Upper lobe of left lung (tissue), 6 donors: ENCODE results near the gene ANK3. TPM values are rescaled to one million over a fixed set of nuclear protein-coding genes. Genes with fewer than 3 reads are reported as not detected.

ENCODE experiments used
- ATAC-seq, 2 donors: fragments of 200-7000 bp; cut with Tn5 transposase; one replicate each; pipeline ENCODE4 v1.9.1; 2022; ENCODE audit warnings: mild to moderate bottlenecking in 2 of 2, moderate library complexity in 2 of 2; ENCODE audit not compliant: low FRiP score in 2 of 2
- DNase-seq, 2 donors: peaks; one replicate each; pipeline ENCODE4 v3.0.0-alpha.2; 2019 to 2020
- H3K27ac ChIP-seq, 4 donors: fragments of 200-600 bp; sonication (generic); one replicate each; pipeline ENCODE4 v1.5.1; 2016 to 2019
- H3K27me3 ChIP-seq, 4 donors: fragments of 200-600 bp; sonication (generic); one replicate each; pipeline ENCODE4 v1.5.1; 2017 to 2019
- H3K36me3 ChIP-seq, 4 donors: fragments of 200-600 bp; sonication (generic); one replicate each; pipeline ENCODE4 v1.5.1; 2016 to 2019
- H3K4me1 ChIP-seq, 4 donors: fragments of 200-600 bp; sonication (generic); one replicate each; pipeline ENCODE4 v1.5.1; 2018 to 2019
- H3K4me3 ChIP-seq, 4 donors: fragments of 200-600 bp; sonication (generic); one replicate each; pipeline ENCODE4 v1.5.1; 2017 to 2019; ENCODE audit warnings: mild to moderate bottlenecking in 2 of 4, moderate library complexity in 1 of 4
- H3K9me3 ChIP-seq, 4 donors: fragments of 200-600 bp; sonication (generic); one replicate each; pipeline ENCODE4 v1.5.1; 2018 to 2019
- CTCF ChIP-seq, 6 experiments: fragments of 450-650 bp in 4 of 6; fragments of 200-600 bp in 2 of 6; sonication (generic) in 2 of 6; IDR thresholded peaks; one replicate each; pipeline ENCODE4 v1.5.1; 2016 to 2019; ENCODE audit warnings: antibody characterized with exemption in 6 of 6
- EP300 ChIP-seq, 4 donors: sonication (generic); formaldehyde crosslinking; IDR thresholded peaks; one replicate each; pipeline ENCODE4 v1.5.1; 2017; ENCODE audit warnings: antibody characterized with exemption in 4 of 4, control low read depth in 2 of 4
- POLR2A ChIP-seq, 4 donors: fragments of 450-650 bp; IDR thresholded peaks; one replicate each; pipeline ENCODE4 v1.5.1; 2016 to 2017; ENCODE audit warnings: antibody characterized with exemption in 4 of 4, mild to moderate bottlenecking in 2 of 4
- POLR2AphosphoS5 ChIP-seq, 2 donors: sonication (generic); formaldehyde crosslinking; IDR thresholded peaks; one replicate each; pipeline ENCODE4 v1.5.1; 2017; ENCODE audit warnings: antibody characterized with exemption in 2 of 2
- WGBS, 2 donors: methylation state at CpG; one replicate each; pipeline ENCODE4 v1.1.5; 2017 to 2018; 5-methylcytosine and 5-hydroxymethylcytosine counted together
- total RNA-seq, 6 donors: library from RNA; depleted of rRNA in 4 of 6; stranded (reverse); fragments of >200 nt in 4 of 6; gene quantifications; one replicate each; pipeline versions ENCODE4 v1.1.0 to v1.2.1, GENCODE V29; 2016 to 2021
- donor health status: DM: no; HTN: no; CAD: no; lungs with moderate emphysema.
- donor health status: DM: no; HTN: yes; CAD: no; lungs with severe emphysema.

The ANK3 gene
- total RNA-seq, 6 donors from 2014 or later, result 43.9 to 193 (median 98.5) TPM

DNA sequence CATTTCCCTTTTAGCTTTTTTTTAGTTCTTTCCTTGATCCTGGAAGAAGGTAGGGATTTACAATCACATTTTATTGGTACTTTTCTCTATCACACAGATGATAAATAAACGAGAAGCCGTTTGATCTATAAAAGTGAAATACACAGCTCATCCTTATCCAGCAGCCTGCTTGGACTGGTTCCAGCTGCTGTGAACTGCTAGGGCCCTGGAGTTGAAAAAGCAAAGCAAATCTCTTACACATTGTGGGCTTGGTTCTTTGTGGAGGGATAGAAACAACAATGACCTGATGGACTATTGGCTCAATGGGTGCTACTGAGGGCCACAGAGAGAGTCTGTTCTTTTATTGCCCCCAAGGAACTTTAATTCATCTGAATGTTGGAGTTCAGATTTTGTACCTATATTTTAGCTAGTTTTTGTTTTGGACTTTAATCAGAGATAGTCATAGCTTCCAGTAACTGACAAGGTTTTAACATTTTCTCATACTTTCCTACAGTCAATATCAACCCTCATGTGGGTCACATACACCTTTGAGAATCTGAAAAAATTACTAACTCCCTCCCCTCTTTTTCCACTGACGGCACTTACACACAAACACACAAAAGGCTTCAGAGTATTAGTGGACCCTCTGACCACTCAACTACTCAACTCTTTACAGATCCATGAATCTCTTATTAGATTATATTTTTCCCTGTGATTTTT, 391.7 kb downstream of the ANK3 start:
- no peak for ATAC-seq
- H3K27me3 ChIP-seq, result no peaks in the 10 kb centered on the region
- no peak for DNase-seq
- no peaks in the 10 kb centered on the region for H3K36me3 ChIP-seq
- H3K4me3 ChIP-seq, result no peak overlapping the region
- H3K27ac ChIP-seq, result no peak overlapping the region
- 80% methylated on average over 3 of the region's 3 CpGs for WGBS, 2 donors
- no peaks in the 10 kb centered on the region for H3K4me1 ChIP-seq
- H3K9me3 ChIP-seq, result no peaks in the 10 kb centered on the region
- TF ChIP-seq POLR2A (IDR thresholded peaks at IDR 0.05) (no peak), CTCF (IDR thresholded peaks at IDR 0.05) (no peak), EP300 (IDR thresholded peaks at IDR 0.05) (no peak), POLR2AphosphoS5 (IDR thresholded peaks at IDR 0.05) (no peak)

DNA sequence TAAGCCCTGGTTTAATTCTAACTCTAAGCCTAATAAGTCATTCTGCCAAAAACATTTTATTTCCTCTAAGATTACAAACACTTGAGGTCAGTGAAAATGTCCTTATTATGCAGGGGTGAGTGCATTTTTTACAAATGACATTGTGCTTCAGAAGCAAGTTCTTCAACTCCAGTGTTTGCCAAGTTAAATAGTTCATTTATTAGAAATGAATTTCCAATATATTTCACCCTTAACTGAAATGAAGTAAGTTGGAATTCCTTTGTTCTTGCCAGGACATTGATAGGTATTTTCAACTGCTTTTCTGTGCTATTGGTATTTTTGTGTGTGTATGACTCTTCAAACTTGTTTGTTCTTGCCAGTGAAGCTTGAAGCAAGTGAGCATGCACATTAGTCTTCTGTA, 393.8 kb downstream of the ANK3 start:
- no peaks in the 10 kb centered on the region for H3K9me3 ChIP-seq
- H3K4me3 ChIP-seq, result no peak overlapping the region
- peaks cover 0 to 8% (median 3%) of the 10 kb centered on the region in 4 donors for H3K4me1 ChIP-seq
- ATAC-seq (peak in 1 of 2 donors; percentile 49), DNase-seq (no peak)
- peak overlapping the region in 3 of 4 donors; percentile 42 to 57 (median 57) for H3K27ac ChIP-seq
- H3K27me3 ChIP-seq, result no peaks in the 10 kb centered on the region
- H3K36me3 ChIP-seq, result no peaks in the 10 kb centered on the region
- peak in 1 of 4 donors; percentile 38 for TF ChIP-seq EP300 (IDR thresholded peaks at IDR 0.05)
- TF ChIP-seq POLR2AphosphoS5 (IDR thresholded peaks at IDR 0.05), result peak in 1 of 2 donors; percentile 10
- no peak for TF ChIP-seq POLR2A (IDR thresholded peaks at IDR 0.05)
- TF ChIP-seq CTCF (IDR thresholded peaks at IDR 0.05), result no peak

DNA sequence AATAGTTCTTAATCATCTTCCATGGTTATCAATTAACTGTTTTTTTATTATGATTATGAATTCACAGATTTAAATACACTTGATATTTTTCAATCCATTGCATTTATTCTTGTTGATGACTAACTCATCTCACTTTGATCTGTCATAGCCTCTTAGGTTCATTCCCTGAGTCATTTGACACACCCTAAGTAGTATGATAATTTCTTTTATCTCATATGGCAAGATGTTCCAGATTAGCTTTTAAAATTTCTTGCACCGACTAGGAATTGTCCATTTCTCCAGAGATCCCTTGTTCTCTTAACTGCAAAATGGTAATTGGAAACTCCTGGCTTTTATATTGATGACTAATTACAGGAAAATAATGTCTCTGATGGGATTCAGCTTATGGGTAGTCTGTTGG, 395.7 kb downstream of the ANK3 start:
- Histone ChIP-seq H3K27me3 (no peaks in the 10 kb centered on the region), H3K4me1 (peaks cover 0 to 8% (median 3%) of the 10 kb centered on the region in 4 donors), H3K27ac (no peak overlapping the region), H3K9me3 (no peaks in the 10 kb centered on the region), H3K4me3 (no peak overlapping the region), H3K36me3 (no peaks in the 10 kb centered on the region)
- 83 to 90% methylated on average over 1 of the region's 1 CpG for WGBS, 2 donors
- peak in 1 of 2 donors; percentile 22 for ATAC-seq
- no peak for DNase-seq
- TF ChIP-seq POLR2A (IDR thresholded peaks at IDR 0.05) (no peak), CTCF (IDR thresholded peaks at IDR 0.05) (no peak), EP300 (IDR thresholded peaks at IDR 0.05) (no peak), POLR2AphosphoS5 (IDR thresholded peaks at IDR 0.05) (no peak)

DNA sequence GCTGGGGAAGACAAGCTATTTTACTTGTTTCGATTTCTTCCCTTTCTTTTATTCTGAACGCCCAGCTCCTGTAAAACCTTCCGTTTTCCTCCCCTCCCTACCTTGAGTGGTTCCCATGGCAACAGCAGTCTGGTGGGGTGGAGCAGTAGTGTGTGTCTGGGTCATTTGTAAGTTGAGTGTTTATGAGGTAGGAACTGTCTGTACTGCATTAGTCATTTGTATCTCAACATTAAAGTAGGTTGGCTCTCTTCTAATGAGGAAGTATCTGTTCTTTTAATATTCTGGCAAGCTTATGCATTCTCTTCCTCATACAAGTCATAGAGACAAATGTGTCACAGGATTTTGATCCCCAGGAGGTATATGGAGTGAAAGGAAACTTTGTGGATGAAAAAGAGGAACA, 398.0 kb downstream of the ANK3 start:
- ATAC-seq, result peak; percentile 95 to 96
- Histone ChIP-seq H3K27ac (peak overlapping the region; percentile 41 to 44 (median 42)), H3K4me3 (no peak overlapping the region), H3K27me3 (no peaks in the 10 kb centered on the region), H3K4me1 (peaks cover 0 to 8% (median 3%) of the 10 kb centered on the region in 4 donors), H3K36me3 (no peaks in the 10 kb centered on the region), H3K9me3 (no peaks in the 10 kb centered on the region)
- TF ChIP-seq POLR2AphosphoS5 (IDR thresholded peaks at IDR 0.05) (peak in 1 of 2 donors; percentile 45), POLR2A (IDR thresholded peaks at IDR 0.05) (no peak), CTCF (IDR thresholded peaks at IDR 0.05) (no peak), EP300 (IDR thresholded peaks at IDR 0.05) (peak in 2 of 4 donors; percentile 8 to 64)
- WGBS, 2 donors, result 11 to 18% methylated on average over 3 of the region's 3 CpGs
- peak in 1 of 2 donors; percentile 78 for DNase-seq

DNA sequence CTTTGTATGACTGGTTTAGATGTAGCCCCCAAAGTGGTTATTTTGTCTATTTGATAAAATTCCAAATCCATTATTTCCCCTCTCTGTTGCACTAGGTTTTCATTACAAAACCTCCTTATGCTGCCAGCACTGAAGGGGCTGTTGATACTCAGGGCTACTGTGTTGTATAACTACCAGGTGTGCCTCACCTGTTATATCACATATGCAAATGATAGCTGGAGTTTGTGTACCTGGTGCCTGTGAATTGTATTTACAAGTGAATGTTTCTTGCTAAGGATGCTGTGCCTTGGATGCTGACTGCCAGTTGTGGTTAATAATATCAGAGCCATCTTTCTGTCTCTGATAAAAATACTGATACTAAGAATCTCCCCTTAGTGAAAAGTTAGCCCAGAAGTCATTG, 398.6 kb downstream of the ANK3 start:
- peak overlapping the region; percentile 41 to 44 (median 42) for H3K27ac ChIP-seq
- ATAC-seq (peak in 1 of 2 donors; percentile 74), DNase-seq (peak in 1 of 2 donors; percentile 41)
- no peak for TF ChIP-seq EP300 (IDR thresholded peaks at IDR 0.05)
- no peak for TF ChIP-seq POLR2AphosphoS5 (IDR thresholded peaks at IDR 0.05)
- no peak for TF ChIP-seq POLR2A (IDR thresholded peaks at IDR 0.05)
- TF ChIP-seq CTCF (IDR thresholded peaks at IDR 0.05), result no peak
- no peaks in the 10 kb centered on the region for H3K27me3 ChIP-seq
- no peak overlapping the region for H3K4me3 ChIP-seq
- H3K4me1 ChIP-seq, result peaks cover 0 to 8% (median 3%) of the 10 kb centered on the region in 4 donors
- H3K36me3 ChIP-seq, result no peaks in the 10 kb centered on the region
- H3K9me3 ChIP-seq, result no peaks in the 10 kb centered on the region
